COLO668 (cell line): Measurements from ENCODE around the gene OR9Q1.
"Not testable (repeated sequence)": the region's sequence is repeated elsewhere in the genome, so short reads cannot be mapped to it uniquely, and the experiment has no call there.

Experiments used
- DNase-seq: peaks from one replicate; lab custom pipeline; 2025; ENCODE audit not compliant: unreplicated experiment; lab: John Stamatoyannopoulos, UW

Gene OR9Q1

GRCh38 chr11:58133309-58134076 is 109.8 kb downstream of the OR9Q1 start:
- DNase-seq, result no peak

GRCh38 chr11:58134151-58134550 is 110.5 kb downstream of the OR9Q1 start:
- no peak for DNase-seq

GRCh38 chr11:58135171-58135570 is 111.5 kb downstream of the OR9Q1 start:
- no peak for DNase-seq

GRCh38 chr11:58142761-58143160 is 119.1 kb downstream of the OR9Q1 start:
- DNase-seq, result no peak

DNA sequence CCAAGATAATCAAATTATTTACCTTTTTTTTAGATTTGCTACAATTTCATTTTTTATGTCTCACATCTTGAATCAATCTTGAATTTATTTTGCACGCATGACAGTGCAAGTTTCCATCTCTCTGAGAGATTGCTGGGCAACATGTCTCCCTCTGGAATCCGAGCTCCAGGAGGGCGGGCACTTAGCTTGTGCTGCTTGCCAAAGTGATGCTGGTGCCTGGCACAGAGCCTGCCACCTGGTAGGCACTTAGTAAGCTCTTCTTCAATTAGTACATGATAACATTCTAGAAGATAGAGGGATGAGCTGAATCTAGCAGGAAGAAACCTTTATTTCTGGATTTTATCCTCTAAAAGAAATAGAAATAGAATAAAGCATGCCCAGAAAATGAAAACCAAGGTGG is 129.1 kb downstream of the OR9Q1 start:
- no peak for DNase-seq

GRCh38 chr11:58164389-58164788 is 140.7 kb downstream of the OR9Q1 start:
- DNase-seq, result no peak

DNA sequence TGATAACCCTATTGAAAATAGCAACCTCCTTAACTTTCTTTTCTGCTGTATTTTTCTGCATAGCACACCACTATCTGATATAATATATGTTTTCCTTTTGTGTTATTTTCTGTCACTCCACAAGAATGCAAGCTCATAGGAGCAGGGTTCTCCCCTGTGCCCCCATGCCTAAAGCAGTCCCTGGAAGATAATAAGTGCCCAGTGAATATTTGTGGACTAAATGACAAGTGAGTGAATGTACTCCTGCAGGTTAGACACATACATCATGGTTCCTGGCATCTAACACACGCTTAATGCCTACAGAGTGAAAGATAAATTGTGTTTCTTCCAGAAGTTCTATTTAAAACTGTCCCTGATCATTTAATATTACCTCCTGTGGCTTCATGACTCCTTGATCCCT is 141.3 kb downstream of the OR9Q1 start:
- no peak for DNase-seq

GRCh38 chr11:58165504-58166106 is 141.9 kb downstream of the OR9Q1 start:
- no peak for DNase-seq

GRCh38 chr11:58177409-58178054 is 153.9 kb downstream of the OR9Q1 start:
- no peak for DNase-seq

- no peak for DNase-seq
These were observed 154.8 kb downstream of the OR9Q1 start for GRCh38 chr11:58178444-58178843.

GRCh38 chr11:58179648-58180047 is 156.0 kb downstream of the OR9Q1 start:
- DNase-seq, result peak; percentile 42

GRCh38 chr11:58186938-58187337 is 163.3 kb downstream of the OR9Q1 start:
- no peak for DNase-seq

DNA sequence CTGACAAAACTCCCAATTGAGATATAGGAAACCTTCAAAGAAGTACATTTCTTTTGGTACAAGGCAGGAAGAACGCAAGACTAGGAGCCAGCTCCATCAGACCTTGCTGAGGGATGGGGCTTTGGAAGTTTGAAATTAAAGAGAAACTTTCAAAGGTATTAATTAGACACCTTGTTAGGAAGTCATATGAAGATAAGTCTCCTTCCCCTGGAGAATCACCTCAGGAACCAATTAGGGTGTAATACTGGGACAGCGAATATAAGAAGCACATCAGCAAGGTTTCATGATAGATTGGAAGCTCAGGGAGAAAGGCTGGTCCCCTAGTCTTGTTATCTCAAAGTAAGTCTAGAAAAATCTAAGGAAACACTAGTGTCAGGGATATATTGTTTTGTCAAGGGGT is 165.1 kb downstream of the OR9Q1 start, which contains the start of gene OR9Q2:
TSS of gene OR9Q2 (plus strand) at position 301 of the 400 bp plus-strand sequence. CDS start 1,421 bp downstream, outside the sequence.
- DNase-seq, result no peak

DNA sequence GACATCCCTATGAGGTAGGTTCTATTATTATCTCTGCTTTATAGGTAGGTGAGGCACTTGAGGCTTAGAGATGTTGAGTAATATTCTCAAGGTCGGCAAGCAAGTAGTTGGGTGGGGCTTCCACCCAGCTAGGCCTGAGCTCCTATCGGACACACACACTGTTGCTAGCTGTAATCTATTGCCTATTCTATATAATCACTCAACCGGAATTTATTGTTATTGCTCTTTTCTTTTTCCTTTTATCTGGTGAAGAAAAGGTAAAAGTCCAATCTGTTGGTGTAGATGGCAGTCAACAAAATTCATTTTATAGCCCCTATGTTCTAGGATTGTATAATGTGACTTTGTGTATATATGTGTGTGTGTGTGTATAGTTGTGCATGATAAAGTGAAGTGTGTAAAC is 168.5 kb downstream of the OR9Q1 start:
- no peak for DNase-seq

DNA sequence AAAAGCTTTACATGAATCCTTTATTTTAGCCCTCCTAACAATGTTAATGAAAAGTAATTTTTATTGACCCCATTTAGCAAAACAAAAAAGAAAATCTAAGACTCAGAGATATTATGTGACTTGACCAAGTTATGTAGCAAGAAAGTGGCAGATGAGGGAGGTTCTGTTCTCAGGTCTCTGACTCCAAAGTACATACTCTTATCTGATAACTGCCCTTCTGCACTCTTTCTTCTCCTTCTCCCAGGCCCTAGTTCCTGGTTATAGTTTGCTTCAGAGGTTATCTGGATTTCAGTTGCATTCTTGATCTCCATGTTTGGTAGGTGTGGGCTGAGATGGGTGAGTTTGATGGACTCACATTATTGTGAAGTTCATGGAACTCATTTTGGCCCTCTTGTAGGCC is 169.7 kb downstream of the OR9Q1 start:
- DNase-seq, result no peak

GRCh38 chr11:58195939-58196338 is 172.3 kb downstream of the OR9Q1 start:
- DNase-seq, result no peak

DNA sequence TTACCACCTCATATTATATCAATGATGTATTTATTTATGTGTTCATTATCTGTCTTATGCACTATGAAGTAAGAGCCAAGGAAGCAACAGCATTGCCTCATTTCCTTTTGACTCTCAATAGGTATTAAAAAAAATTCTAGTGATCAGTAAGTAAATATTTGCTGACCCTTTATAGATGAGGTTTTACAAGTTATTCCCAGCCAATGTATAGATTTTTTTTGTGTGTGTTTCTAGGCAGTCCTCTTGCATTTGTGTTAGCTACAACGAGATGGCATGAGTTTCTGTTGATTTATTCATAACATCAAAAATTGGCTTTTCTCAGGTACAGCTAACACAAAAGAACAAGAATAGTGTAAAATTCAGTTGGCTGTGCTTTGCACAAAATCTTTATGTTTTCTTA is 175.6 kb downstream of the OR9Q1 start:
- DNase-seq, result no peak

GRCh38 chr11:58204042-58204441 is 180.4 kb downstream of the OR9Q1 start, which contains the start of gene OR1S2:
OR1S2 (minus strand) TSS chr11:58204142; CDS start chr11:58204142, 0 bp downstream.
- no peak for DNase-seq

DNA sequence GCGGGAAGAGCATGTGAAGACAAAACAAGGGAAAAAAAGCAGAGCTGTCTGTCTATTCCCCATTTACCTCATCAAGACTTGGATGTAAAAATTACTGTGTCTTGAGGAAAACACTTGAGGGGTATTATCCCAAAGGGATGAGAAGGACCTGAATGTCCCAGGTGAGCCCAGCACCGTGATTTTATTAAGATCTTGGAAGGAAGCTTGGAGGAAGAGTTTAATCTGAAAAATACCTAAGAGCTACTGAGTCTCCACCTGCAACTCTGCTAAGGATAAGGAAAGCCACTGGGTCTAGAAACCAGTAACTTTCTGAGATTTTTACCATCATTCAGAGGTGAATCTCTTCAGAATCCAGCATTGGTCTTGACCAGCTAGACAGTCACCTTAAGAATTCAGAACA is 188.7 kb downstream of the OR9Q1 start, which contains the start of gene OR1S1:
TSS of gene OR1S1 (plus strand) at position 301 of the 400 bp plus-strand sequence.
- not testable (repeated sequence) for DNase-seq

GRCh38 chr11:58216476-58216875 is 192.8 kb downstream of the OR9Q1 start:
- no peak for DNase-seq

DNA sequence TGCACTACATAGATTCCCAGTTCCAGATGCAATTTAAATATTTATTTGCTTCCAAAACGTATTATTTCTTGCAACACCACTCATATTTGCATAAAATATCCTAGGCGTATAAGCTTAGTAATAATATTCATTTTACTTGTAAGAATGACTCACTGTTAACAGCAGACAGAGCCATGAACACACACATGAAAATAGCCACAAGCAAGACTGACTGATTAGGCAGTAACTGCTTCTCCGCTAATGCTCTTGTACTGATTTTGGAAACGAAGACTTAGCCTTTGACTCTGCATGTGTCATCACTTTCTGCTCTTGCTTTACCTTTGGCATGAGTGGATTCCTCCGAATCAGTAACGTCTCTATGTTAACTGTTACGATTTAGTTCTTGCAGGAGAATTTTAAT is 199.0 kb downstream of the OR9Q1 start:
- no peak for DNase-seq
